GM12878 (cell line): ENCODE data around the gene NEO1.

Experiments
- BRCA1 ChIP-seq: IDR thresholded peaks from 2 replicates; pipeline ENCODE4 v1.6.1; 2011; ENCODE audit warnings: low read depth, low read length, improper control_type of control experiment
- CHD1 ChIP-seq: IDR thresholded peaks from 2 replicates; pipeline ENCODE4 v1.6.1; 2012; ENCODE audit warnings: low read depth, low read length, improper control_type of control experiment
- DPF2 ChIP-seq: fragments of 450-650 bp; IDR thresholded peaks from 2 replicates; pipeline ENCODE4 v1.6.1; 2017; ENCODE audit warnings: mild to moderate bottlenecking
- EZH2 ChIP-seq: IDR thresholded peaks from 2 replicates; pipeline ENCODE4 v1.6.1; 2012; ENCODE audit warnings: low read depth, mild to moderate bottlenecking, control low read depth, inconsistent platforms, low read length, borderline replicate concordance; ENCODE audit not compliant: control insufficient read depth
- POLR2A ChIP-seq: IDR thresholded peaks from 2 replicates; pipeline ENCODE4 v1.6.1; 2011; ENCODE audit warnings: low read depth, mild to moderate bottlenecking, low read length
- RELA ChIP-seq: fragments of 450-650 bp; IDR thresholded peaks from 2 replicates; pipeline ENCODE4 v1.8.0; 2014; ENCODE audit warnings: borderline replicate concordance; ENCODE audit not compliant: partially characterized antibody
- SIN3A ChIP-seq: IDR thresholded peaks from 2 replicates; pipeline ENCODE4 v1.6.1; 2012; ENCODE audit warnings: low read depth, low read length, improper control_type of control experiment
- SREBF2 ChIP-seq: IDR thresholded peaks from 2 replicates; pipeline ENCODE4 v1.6.1; 2012; ENCODE audit warnings: mild to moderate bottlenecking, low read length
- TF ChIP-seq, protein P1 (sequence below): IDR thresholded peaks from 2 replicates; pipeline ENCODE4 v1.6.1; 2012; ENCODE audit warnings: low read depth, low read length, improper control_type of control experiment
- TF ChIP-seq, protein P2 (sequence below), 3 experiments: IDR thresholded peaks in 2 of 3; conservative IDR thresholded peaks in 1 of 3; 2 replicates each; pipeline ENCODE4 v1.5.1; 2011; ENCODE audit warnings: low read depth in 3 of 3, low read length in 3 of 3, mild to moderate bottlenecking in 3 of 3, control low read depth in 2 of 3, moderate library complexity in 2 of 3, inconsistent platforms in 1 of 3, mixed read lengths in 1 of 3; ENCODE audit not compliant: control insufficient read depth in 2 of 3, insufficient read depth in 1 of 3; ENCODE audit errors: extremely low read depth in 1 of 3

DNA sequence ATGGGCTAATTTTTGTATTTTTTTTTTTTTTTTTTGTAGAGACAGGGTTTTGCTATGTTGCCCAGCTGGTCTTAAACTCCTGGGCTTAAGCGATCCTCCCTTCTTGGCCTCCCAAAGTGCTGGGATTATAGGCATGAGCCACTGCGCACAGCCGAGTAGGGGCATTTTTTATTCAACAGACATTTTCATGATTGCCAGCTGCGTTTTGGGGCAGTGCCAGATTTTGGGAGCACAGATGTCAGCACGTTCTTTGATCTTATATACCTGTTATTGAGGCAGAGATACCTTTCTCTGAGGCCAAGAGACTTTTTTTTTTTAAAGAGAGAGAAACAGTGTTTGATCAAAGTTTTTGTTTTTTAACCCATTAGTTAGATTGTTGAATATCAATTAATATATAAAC is 16.8 kb downstream of the NEO1 start:
- TF ChIP-seq POLR2A = no peak
- TF ChIP-seq BRCA1 = no peak
- no peak for TF ChIP-seq SREBF2
- TF ChIP-seq EZH2 = no peak
- no peak for TF ChIP-seq SIN3A
- TF ChIP-seq, protein P1, sequence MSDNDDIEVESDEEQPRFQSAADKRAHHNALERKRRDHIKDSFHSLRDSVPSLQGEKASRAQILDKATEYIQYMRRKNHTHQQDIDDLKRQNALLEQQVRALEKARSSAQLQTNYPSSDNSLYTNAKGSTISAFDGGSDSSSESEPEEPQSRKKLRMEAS = no peak
- no peak for TF ChIP-seq RELA
- TF ChIP-seq, protein P2, sequence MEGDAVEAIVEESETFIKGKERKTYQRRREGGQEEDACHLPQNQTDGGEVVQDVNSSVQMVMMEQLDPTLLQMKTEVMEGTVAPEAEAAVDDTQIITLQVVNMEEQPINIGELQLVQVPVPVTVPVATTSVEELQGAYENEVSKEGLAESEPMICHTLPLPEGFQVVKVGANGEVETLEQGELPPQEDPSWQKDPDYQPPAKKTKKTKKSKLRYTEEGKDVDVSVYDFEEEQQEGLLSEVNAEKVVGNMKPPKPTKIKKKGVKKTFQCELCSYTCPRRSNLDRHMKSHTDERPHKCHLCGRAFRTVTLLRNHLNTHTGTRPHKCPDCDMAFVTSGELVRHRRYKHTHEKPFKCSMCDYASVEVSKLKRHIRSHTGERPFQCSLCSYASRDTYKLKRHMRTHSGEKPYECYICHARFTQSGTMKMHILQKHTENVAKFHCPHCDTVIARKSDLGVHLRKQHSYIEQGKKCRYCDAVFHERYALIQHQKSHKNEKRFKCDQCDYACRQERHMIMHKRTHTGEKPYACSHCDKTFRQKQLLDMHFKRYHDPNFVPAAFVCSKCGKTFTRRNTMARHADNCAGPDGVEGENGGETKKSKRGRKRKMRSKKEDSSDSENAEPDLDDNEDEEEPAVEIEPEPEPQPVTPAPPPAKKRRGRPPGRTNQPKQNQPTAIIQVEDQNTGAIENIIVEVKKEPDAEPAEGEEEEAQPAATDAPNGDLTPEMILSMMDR (IDR thresholded peaks at IDR 0.05 in 2 of 3, conservative IDR thresholded peaks at IDR 0.05 in 1 of 3; ENCODE audit: control insufficient read depth in 2 of 3, extremely low read depth in 1 of 3, insufficient read depth in 1 of 3, low read depth in 3 of 3, low read length in 3 of 3) = no peak
- no peak for TF ChIP-seq CHD1
- TF ChIP-seq DPF2 = no peak
